HEK293T (cell line): ENCODE measurements around the gene CDYL2.
"Not testable (repeated sequence)": the region's sequence is repeated elsewhere in the genome, so short reads cannot be mapped to it uniquely, and the experiment has no call there.

Experiments
- CTCF ChIA-PET: fragments of 350-600 bp; formaldehyde crosslinking; extraction: SDS; loops from one replicate; lab custom pipeline; 2021; ENCODE audit warnings: antibody characterized with exemption, inconsistent platforms; lab: Yijun Ruan, JAX
- POLR2A ChIA-PET: fragments of 350-600 bp; formaldehyde crosslinking; extraction: SDS; loops from one replicate; lab custom pipeline; 2020; ENCODE audit warnings: antibody characterized with exemption, inconsistent platforms; lab: Yijun Ruan, JAX
- DNase-seq: peaks from one replicate; pipeline ENCODE4 v3.0.0; 2012; ENCODE audit warnings: mixed read lengths; ENCODE audit errors: extremely low spot score
- ARNT ChIP-seq: fragments of 450-650 bp; IDR thresholded peaks from 2 replicates; pipeline ENCODE4 v1.6.1; 2017; ENCODE audit warnings: mild to moderate bottlenecking
- BHLHE40 ChIP-seq: fragments of 450-650 bp; IDR thresholded peaks from 2 replicates; pipeline ENCODE4 v1.6.1; 2016; ENCODE audit warnings: mild to moderate bottlenecking, moderate library complexity, borderline replicate concordance
- CTBP1 ChIP-seq: fragments of 450-650 bp; IDR thresholded peaks from 2 replicates; pipeline ENCODE4 v1.6.1; 2016; ENCODE audit warnings: borderline replicate concordance
- ELF4 ChIP-seq: fragments of 450-650 bp; IDR thresholded peaks from 2 replicates; pipeline ENCODE4 v1.6.1; 2017; ENCODE audit warnings: antibody characterized with exemption
- FOXA1 ChIP-seq: fragments of 450-650 bp; IDR thresholded peaks from 2 replicates; pipeline ENCODE4 v1.6.1; 2016; ENCODE audit warnings: mild to moderate bottlenecking
- FOXK2 ChIP-seq: fragments of 450-650 bp; IDR thresholded peaks from 2 replicates; pipeline ENCODE4 v1.6.1; 2016; ENCODE audit warnings: mild to moderate bottlenecking
- FOXM1 ChIP-seq: fragments of 450-650 bp; IDR thresholded peaks from 2 replicates; pipeline ENCODE4 v1.6.1; 2017; ENCODE audit warnings: mild to moderate bottlenecking, borderline replicate concordance
- HDGF ChIP-seq: fragments of 450-650 bp; IDR thresholded peaks from 2 replicates; pipeline ENCODE4 v1.6.1; 2017; ENCODE audit warnings: antibody characterized with exemption, borderline replicate concordance
- L3MBTL2 ChIP-seq: fragments of 450-650 bp; conservative IDR thresholded peaks from 2 replicates; pipeline ENCODE4 v1.6.1; 2016; ENCODE audit warnings: mild to moderate bottlenecking
- LEF1 ChIP-seq: fragments of 450-650 bp; IDR thresholded peaks from 2 replicates; pipeline ENCODE4 v1.6.1; 2017; ENCODE audit warnings: mild to moderate bottlenecking, borderline replicate concordance
- NFRKB ChIP-seq: fragments of 450-650 bp; IDR thresholded peaks from 2 replicates; pipeline ENCODE4 v1.6.1; 2016; ENCODE audit warnings: mild to moderate bottlenecking, moderate library complexity
- SP1 ChIP-seq: fragments of 450-650 bp; IDR thresholded peaks from 2 replicates; pipeline ENCODE4 v1.6.1; 2017
- SUZ12 ChIP-seq: fragments of 450-650 bp; IDR thresholded peaks from 2 replicates; pipeline ENCODE4 v1.6.1; 2016; ENCODE audit warnings: mild to moderate bottlenecking
- TARDBP ChIP-seq: fragments of 450-650 bp; IDR thresholded peaks from 2 replicates; pipeline ENCODE4 v1.6.1; 2016
- ZNF384 ChIP-seq: fragments of 450-650 bp; IDR thresholded peaks from 2 replicates; pipeline ENCODE4 v1.6.1; 2016
- TF ChIP-seq, protein P1 (sequence below): fragments of 450-650 bp; IDR thresholded peaks from 2 replicates; pipeline ENCODE4 v1.6.1; 2016

The CDYL2 gene

GRCh38 chr16:80828495-80828894, 24.1 kb upstream of the CDYL2 start:
- POLR2A ChIA-PET = no interaction called here
- CTCF ChIA-PET = interaction anchor here (0.7 kb wide), 1 partner anchor 946 kb away, joined by 3 read pairs; no protein-coding TSS in a partner anchor
- DNase-seq = no peak
- no peak for TF ChIP-seq ELF4
- no peak for TF ChIP-seq SUZ12
- no peak for TF ChIP-seq FOXK2
- TF ChIP-seq CTBP1 = no peak
- no peak for TF ChIP-seq NFRKB
- TF ChIP-seq TARDBP = no peak

DNA sequence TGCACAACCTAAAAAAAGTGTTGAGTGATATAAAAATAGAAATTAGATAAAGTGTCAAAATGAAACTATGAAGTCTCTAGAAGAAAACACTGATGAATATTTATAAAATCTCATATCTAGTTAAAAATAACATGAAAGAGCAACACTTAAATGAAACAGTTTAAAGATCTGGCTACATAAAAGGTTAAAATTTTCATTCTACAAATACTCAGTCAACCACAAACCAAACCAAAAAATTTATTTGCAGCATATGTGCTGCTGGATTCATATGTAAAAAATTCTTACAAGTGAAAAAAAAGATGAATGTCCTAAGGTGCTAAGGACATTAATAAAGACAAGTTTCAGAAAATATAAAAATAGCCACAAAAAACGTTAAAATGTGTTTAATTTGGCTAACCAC, 22.6 kb upstream of the CDYL2 start:
- ChIA-PET CTCF (interaction anchor here (0.6 to 1.1 kb wide), 3 partner anchors 25 to 342 kb away, joined by 3 to 4 read pairs (median 4); no protein-coding TSS in a partner anchor), POLR2A (no interaction called here)
- no peak for TF ChIP-seq SP1
- no peak for TF ChIP-seq LEF1
- no peak for TF ChIP-seq HDGF
- TF ChIP-seq TARDBP = no peak
- TF ChIP-seq L3MBTL2 = no peak
- TF ChIP-seq, protein P1, sequence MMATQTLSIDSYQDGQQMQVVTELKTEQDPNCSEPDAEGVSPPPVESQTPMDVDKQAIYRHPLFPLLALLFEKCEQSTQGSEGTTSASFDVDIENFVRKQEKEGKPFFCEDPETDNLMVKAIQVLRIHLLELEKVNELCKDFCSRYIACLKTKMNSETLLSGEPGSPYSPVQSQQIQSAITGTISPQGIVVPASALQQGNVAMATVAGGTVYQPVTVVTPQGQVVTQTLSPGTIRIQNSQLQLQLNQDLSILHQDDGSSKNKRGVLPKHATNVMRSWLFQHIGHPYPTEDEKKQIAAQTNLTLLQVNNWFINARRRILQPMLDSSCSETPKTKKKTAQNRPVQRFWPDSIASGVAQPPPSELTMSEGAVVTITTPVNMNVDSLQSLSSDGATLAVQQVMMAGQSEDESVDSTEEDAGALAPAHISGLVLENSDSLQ = no peak
- no peak for DNase-seq

DNA sequence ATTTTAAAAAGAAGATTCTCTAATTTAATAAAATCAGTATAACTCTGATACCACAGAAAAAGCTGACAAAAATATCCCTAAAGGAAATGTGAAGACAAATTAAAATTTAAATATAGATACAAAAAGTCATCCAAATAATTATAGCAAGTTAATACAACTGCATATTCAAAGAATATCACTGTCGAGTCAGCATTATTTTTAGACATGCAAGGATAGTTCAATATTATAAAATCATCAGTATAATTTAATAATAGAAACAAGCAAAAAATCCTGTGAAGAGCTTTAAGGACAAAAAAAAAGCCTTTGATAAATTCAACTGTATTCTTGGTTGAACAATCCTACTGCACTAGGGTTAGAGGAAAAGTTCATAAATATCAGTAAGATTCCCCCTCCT, 21.0 kb upstream of the CDYL2 start:
- no peak for TF ChIP-seq HDGF
- no peak for TF ChIP-seq ELF4
- TF ChIP-seq FOXK2 = no peak
- TF ChIP-seq CTBP1 = no peak
- no peak for TF ChIP-seq FOXA1
- no peak for TF ChIP-seq BHLHE40
- TF ChIP-seq SUZ12 = no peak
- TF ChIP-seq LEF1 = no peak
- TF ChIP-seq ARNT = no peak
- TF ChIP-seq FOXM1 = no peak
- no peak for TF ChIP-seq TARDBP
- no peak for TF ChIP-seq NFRKB
- TF ChIP-seq ZNF384 = no peak
- TF ChIP-seq, protein P1 = no peak
- no peak for TF ChIP-seq SP1
- no peak for TF ChIP-seq L3MBTL2
- DNase-seq = no peak
- ChIA-PET POLR2A (no interaction called here), CTCF (interaction anchor here (0.7 to 1.5 kb wide), 5 partner anchors 26 to 640 kb away, joined by 3 to 6 read pairs (median 4); no protein-coding TSS in a partner anchor)

DNA sequence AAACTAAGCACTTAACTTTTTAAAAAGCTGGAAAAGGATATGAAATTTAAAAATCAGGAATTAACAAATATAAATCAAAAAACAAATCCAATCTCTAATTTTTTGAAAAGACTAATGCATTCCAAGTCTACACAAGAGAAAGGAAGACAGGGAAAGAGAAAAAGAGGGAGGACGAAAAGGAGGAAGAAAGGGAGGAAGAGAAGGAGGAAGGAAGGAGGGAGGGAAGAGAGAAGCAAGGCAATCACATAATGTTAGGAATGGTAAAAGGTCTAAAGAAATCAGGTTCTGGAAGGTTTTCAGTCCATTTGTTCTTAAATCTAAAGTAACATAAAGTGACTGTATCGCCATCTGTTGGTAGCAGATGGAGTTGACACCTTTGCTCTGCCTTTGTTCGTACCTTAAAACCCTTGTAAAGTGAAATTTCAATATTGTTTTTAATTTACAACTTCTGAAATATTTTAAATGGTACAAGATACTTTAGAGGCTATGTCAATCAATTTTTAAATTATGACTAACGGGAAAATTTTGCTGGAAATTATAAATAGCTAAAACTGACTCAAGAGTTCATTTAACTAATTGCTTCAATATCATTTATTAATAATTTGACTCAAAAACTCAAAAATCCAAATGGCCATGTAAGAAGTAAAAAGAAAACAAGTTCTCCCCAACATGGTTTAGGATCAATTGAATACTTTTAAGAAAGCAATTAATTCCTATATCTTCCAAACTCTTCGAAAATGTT, 20.4 kb upstream of the CDYL2 start:
- ChIA-PET POLR2A (no interaction called here), CTCF (interaction anchor here (0.7 to 1.5 kb wide), 5 partner anchors 27 to 641 kb away, joined by 3 to 6 read pairs (median 4); no protein-coding TSS in a partner anchor)
- peak; percentile 20 for DNase-seq
- TF ChIP-seq FOXK2 (no peak), FOXA1 (no peak), ELF4 (no peak), FOXM1 (no peak), LEF1 (no peak), HDGF (no peak)

GRCh38 chr16:80819988-80820387, 15.6 kb upstream of the CDYL2 start:
- POLR2A ChIA-PET = no interaction called here
- no peak for DNase-seq
- TF ChIP-seq ELF4 = no peak
- TF ChIP-seq, protein P1 = peak; percentile 20; the same call in 1 of the 2 replicates
- CTCF ChIA-PET = interaction anchor here (1.3 kb wide), 1 partner anchor 293 kb away, joined by 7 read pairs; no protein-coding TSS in a partner anchor

DNA sequence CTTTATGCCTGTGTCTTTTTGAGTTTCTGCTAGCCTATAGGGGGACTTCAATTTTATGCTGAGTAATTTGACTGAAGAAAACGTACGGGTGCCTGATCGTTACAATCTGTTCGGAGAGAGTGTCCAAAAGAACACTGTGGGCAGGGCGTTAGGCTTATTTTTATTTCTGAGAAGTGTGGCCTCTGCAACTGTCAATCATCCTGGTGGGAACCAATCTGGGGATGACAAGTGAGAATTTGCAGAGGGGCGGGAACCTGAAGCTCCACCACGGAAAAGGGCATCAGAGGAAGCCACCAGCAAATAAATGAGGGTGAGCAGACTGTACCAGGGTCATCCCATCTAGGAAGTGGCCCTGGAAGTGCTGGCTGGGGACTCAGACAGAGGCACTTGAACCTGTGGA, 12.0 kb upstream of the CDYL2 start:
- CTCF ChIA-PET = no interaction called here
- POLR2A ChIA-PET = no interaction called here
- TF ChIP-seq BHLHE40 = no peak
- TF ChIP-seq, protein P1 = peak; percentile 55
- DNase-seq = no peak

DNA sequence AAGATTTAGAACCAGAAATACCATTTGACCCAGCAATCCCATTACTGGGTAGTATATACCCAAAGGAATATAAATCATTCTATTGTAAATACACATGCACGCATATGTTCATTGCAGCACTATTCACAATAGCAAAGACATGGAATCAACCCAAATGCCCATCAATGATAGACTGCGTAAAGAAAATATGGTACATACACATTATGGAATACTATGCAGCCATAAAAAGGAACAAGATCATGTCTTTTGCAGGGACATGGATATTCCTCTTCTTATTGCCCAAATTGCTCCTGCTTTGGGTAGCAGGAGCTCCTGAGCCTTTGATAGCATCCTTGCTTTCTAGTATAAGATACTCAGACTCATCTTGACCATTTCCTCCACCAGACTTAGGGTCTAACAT, 10.9 kb upstream of the CDYL2 start:
- POLR2A ChIA-PET, CTCF ChIA-PET, DNase-seq: not testable (repeated sequence)
